ENCODE measurements around the gene LYSMD1.

GRCh38 chr1:151145304-151146071 lies 20.2 kb downstream of the LYSMD1 start:
- TF ChIP-seq, protein P1, sequence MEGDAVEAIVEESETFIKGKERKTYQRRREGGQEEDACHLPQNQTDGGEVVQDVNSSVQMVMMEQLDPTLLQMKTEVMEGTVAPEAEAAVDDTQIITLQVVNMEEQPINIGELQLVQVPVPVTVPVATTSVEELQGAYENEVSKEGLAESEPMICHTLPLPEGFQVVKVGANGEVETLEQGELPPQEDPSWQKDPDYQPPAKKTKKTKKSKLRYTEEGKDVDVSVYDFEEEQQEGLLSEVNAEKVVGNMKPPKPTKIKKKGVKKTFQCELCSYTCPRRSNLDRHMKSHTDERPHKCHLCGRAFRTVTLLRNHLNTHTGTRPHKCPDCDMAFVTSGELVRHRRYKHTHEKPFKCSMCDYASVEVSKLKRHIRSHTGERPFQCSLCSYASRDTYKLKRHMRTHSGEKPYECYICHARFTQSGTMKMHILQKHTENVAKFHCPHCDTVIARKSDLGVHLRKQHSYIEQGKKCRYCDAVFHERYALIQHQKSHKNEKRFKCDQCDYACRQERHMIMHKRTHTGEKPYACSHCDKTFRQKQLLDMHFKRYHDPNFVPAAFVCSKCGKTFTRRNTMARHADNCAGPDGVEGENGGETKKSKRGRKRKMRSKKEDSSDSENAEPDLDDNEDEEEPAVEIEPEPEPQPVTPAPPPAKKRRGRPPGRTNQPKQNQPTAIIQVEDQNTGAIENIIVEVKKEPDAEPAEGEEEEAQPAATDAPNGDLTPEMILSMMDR (optimal IDR thresholded peaks at IDR 0.05 in 1 of 3, IDR thresholded peaks at IDR 0.05 in 1 of 3, conservative IDR thresholded peaks at IDR 0.05 in 1 of 3; ENCODE audit: extremely low read depth in 1 of 3, insufficient read depth in 2 of 3, low read length in 3 of 3) = no peak
- peak; percentile 69 for TF ChIP-seq EZH2 (IDR thresholded peaks at IDR 0.05; ENCODE audit: low read length)
